ENCODE data around the gene MVB12B.

GRCh38 chr9:126334721-126335621 lies 8.3 kb downstream of the MVB12B start:
- TF ChIP-seq CTCF (conservative IDR thresholded peaks at IDR 0.05 in 1 of 2, IDR thresholded peaks at IDR 0.05 in 1 of 2; ENCODE audit: extremely low read depth in 1 of 2, insufficient read depth in 1 of 2, low read depth in 1 of 2, low read length in 2 of 2) (no peak), EZH2 (IDR thresholded peaks at IDR 0.05; ENCODE audit: borderline replicate concordance, low read length) (no peak)
